Activated T-helper 1 cell treated with Interleukin-2 at 50 U/mL for 16 hours (primary cell): ENCODE results near the gene PARK7.
A peak's percentile ranks its signal among the peaks of the same experiment; 100 is the strongest.
"Not testable (repeated sequence)": the region's sequence is repeated elsewhere in the genome, so short reads cannot be mapped to it uniquely, and the experiment has no call there.

Experiments
- DNase-seq: peaks from one replicate; pipeline ENCODE4 v3.0.0-alpha.2; 2020; ENCODE audit warnings: low read depth

The PARK7 gene

GRCh38 chr1:7943251-7943650, 18.3 kb upstream of the PARK7 start:
- no peak for DNase-seq

GRCh38 chr1:7948960-7949359, 12.6 kb upstream of the PARK7 start:
- DNase-seq = no peak

DNA sequence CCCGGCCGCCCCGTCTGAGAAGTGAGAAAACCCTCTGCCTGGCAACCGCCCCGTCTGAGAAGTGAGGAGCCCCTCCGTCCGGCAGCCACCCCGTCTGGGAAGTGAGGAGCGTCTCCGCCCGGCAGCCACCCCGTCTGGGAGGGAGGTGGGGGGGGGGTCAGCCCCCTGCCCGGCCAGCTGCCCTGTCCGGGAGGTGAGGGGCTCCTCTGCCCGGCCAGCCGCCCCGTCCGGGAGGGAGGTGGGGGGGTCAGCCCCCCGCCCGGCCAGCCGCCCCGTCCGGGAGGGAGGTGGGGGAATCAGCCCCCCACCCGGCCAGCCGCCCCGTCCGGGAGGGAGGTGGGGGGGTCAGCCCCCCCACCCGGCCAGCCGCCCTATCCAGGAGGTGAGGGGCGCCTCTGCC, 8.7 kb upstream of the PARK7 start:
- DNase-seq = not testable (repeated sequence)

DNA sequence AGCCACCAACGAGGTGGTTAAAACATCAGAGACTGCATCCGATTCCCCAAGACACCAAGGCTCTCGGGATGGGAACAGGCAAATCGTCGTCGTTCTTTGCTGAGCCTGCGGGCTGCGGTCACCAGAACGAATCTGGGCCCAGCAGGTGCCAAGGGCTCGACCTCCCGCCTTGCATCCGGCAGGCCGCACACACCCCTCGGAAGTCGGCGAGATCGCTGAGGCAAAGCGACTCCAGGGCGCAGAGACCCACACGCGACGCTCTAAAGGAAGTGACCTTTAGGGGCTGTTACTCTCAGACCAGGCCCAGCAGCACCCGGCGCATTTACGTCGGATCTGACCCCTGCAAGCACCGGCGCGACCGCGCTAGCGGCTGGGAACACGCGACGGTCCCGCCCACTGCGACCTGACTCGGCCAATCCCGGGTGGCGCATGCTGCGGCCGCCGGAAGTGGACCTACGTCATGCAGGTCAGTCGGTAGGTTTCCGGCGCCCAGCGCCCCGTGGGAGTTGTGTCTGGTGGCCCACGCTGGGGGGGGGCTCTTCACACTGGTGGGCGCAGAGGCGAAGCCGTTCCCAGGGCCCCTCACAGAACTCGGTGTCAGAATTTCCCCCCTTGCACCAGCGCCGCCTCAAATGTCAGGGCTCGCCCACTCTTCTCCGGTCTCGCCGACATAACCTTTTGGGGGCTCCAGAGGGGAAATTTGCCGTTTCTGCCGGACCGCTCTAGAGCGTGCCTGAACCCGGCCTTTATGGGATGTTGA, 7.5 kb upstream of the PARK7 start:
- peak; percentile 61 for DNase-seq

GRCh38 chr1:7954683-7955082, 6.8 kb upstream of the PARK7 start:
- no peak for DNase-seq

GRCh38 chr1:7956218-7957032, 5.1 kb upstream of the PARK7 start:
- DNase-seq = no peak

DNA sequence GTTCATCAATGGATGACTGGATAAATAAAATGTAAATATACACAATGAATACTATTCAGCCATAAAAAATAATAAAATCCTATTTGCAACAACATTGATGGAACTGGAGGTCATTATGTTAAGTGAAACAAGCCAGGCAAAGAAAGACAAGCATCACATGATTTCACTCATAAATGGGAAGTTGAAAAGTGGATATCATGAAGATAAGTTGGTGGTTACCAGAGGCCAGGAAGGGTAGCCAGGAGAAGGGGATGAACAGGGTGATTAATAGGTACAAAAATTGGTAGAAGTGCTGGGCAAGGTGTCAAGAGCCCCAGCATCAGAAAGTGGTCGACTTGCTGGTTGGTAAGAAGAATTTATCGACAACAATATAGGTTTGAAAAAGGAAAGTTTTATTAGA, 1.3 kb upstream of the PARK7 start:
- no peak for DNase-seq

GRCh38 chr1:7960867-7961215, 670 bp upstream of the PARK7 start:
- DNase-seq = no peak

- no peak for DNase-seq
Observed at GRCh38 chr1:7962014-7962335, 464 bp downstream of the PARK7 start.

GRCh38 chr1:7962636-7963377, 1.3 kb downstream of the PARK7 start:
- no peak for DNase-seq

DNA sequence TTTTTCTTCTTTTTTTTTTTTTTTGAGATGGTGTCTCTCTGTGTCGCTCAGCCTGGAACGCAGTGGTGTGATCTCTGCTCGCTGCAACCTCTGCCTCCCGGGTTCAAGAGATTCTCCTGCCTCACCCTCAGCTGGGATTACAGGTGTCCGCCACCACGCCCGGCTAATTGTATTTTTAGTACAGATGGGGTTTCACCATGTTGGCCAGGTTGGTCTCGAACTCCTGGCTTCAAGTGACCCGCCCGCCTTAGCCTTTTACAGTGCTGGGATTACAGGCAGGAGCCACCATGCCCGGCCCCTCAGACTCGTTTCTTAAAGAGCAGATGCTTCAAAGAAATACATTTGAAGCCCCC, 1.8 kb downstream of the PARK7 start:
- not testable (repeated sequence) for DNase-seq

DNA sequence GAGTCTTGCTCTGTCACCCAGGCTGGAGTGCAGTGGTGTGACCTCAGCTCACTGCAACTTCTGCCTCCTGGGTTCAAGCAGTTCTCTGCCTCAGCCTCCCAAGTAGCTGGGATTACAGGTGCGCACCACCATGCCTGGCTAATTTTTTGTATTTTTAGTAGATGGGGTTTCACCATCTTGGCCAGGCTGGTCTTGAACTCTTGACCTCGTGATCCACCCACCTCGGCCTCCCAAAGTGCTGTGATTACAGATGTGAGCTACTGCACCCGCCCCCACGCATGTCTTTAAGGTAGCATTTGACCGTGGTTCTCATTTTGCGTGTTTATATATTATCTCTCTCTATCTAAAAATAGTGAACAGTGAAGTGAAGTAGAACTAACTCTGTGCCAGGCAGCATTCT, 2.3 kb downstream of the PARK7 start:
- not testable (repeated sequence) for DNase-seq

DNA sequence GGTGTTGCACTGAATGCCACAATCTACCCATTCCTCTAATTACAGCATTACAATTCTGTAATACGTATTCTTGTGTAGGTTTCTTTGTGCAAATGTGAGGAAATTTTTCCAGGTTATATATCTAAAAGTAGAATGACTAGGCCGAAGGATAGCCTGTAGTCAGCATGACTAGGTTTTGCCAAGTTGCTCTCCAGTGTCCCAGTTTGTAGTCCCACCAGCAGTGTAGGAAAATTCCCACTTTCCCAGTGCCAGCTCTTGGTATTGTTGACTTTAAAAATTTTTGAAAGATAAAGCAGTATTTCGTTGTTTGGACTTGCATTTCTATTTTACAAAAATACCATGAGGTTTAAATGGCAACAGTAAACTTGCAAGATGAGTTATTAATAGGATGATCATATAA, 3.0 kb downstream of the PARK7 start:
- no peak for DNase-seq

GRCh38 chr1:7967196-7967595, 5.7 kb downstream of the PARK7 start:
- no peak for DNase-seq

DNA sequence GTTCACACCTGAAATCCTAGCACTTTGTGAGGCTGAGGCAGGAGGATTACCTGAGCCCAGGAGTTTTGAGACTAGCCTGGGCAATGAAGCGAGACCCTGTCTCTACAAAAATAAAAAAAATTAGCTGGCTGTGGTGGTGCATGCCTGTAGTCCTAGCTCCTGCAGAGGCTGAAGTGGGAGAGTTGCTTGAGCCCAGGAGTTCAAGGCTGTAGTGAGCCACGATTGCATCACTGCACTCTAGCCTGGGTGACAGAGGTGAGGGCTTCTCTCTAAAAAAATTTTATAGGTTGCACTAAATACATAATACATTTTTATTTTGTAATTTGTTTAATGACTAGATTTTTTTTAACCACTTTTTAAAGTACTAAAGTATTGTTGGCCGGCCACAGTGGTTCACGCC, 6.1 kb downstream of the PARK7 start:
- DNase-seq = no peak

- DNase-seq = no peak
Observed at GRCh38 chr1:7970246-7970645, 8.7 kb downstream of the PARK7 start.

- no peak for DNase-seq
Observed at GRCh38 chr1:7971024-7971423, 9.5 kb downstream of the PARK7 start.

DNA sequence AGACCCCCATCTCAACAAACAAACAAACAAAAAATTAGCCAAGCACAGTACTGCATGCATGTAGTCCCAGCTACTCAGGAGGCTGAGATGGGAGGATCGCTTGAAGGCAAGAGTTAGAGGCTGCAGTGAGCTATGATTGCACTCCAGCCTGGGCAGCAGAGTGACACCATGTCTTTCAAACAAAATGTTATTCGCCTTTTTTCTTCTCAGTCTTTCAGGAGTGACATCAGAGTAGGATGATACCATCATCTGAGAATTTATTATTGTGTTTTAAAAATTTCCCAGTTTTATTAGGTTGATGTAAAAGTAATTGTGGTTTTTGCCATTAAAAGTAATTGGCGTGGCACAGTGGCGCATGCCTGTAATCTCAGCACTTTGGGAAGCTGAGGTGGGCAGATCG, 10.8 kb downstream of the PARK7 start:
- no peak for DNase-seq

DNA sequence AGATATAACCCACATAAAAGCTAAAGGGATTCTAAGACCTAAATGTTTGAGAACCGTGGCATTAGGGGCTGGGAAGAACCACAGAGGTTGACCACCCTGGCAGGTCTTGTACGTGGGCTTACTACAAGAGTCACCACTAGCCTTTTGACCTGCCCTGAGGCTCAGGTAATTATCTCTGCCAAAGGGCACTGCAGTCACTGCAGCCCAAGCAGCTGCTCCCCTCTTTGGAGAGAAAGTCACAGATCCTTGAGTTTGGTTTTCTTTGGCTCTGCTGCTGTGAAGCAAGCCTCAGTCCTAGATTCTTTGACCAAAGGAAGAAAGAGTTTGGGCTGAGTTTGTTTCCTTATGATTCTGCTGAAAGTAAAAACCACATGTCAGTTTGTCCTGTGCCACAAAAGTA, 11.6 kb downstream of the PARK7 start:
- DNase-seq = no peak

GRCh38 chr1:7975212-7975865, 13.8 kb downstream of the PARK7 start:
- DNase-seq = no peak

GRCh38 chr1:7980984-7981383, 19.5 kb downstream of the PARK7 start:
- no peak for DNase-seq

DNA sequence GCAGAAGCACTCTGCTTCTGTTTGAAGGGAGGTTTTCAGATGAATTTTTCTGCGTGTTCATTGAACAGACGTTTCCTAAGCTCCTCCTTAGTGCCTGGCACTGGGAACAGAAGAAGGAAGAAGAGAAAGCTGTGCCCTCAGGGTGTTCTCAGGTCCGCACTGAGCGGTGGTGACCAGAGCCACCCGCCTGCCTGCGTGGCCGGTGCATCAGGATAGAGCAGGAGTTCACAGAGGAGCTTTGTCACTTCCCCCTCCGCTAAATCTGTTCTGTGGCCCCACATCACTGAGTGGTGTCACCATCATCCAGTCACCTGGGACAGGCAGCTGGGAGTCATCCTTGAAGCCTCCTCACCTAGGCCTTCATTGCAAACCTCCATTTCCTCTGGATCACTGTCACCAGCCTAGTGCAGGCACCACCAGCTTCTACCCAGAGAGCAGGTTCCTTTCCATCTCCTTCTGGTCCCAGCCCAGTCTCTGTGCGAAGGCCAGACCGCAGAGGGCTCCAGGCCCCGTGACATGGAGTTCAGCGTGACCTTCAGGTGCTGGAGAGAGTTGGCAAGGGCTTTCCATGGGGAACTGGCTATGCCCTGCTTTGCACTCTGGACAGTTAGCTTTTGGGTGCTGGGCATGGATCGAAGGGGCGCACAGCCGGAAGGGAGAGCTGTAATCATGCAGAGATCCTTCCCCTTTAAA, 21.7 kb downstream of the PARK7 start:
- no peak for DNase-seq
